ENCODE measurements around the gene ABLIM3.
A peak's percentile ranks its signal among the peaks of the same experiment; 100 is the strongest.

ABLIM3 gene

DNA sequence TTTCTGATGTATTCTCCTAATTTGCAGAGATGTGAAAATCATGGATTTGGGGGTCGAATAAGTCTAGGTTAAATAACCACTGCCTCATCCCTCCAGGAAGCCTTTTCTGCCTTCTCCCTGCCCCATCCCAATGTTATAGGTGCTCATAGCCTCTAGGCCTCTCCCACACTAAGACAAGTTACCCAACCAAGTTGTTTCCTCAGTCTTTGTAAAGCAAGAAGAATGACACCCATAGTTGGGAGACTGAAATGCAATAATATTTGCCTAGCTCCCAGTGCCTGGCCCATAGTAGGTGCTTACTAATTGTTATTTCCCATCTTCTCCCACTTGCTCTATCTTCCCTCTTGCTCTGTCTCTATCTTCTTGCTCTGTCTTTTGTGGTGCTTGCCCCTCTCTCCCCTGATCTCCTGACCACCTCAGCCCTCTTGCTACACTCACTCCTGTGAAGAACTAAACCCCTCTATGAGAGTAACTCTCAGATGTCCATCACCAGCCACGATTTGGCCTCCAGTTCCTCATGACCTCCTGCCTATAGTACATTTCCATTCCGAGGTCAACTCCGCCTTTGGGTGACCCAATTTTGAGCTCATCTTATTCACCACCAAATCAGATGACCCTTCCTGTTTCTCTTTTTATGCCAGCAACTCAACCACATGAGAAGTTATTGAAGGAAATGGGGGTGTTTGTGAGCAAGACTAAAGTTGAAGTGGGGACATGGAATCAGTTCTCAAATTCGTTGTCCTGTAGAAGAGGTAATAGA is 137.3 kb downstream of the ABLIM3 start:
- no peak overlapping the region for H3K27ac ChIP-seq
- no peaks in the 10 kb centered on the region for H3K27me3 ChIP-seq
- no peak overlapping the region for H3K9ac ChIP-seq
- H3K9me3 ChIP-seq: no peaks in the 10 kb centered on the region
- TF ChIP-seq Cebpa-rat (IDR thresholded peaks at IDR 0.05): no peak
- H3K4me1 ChIP-seq: peaks cover 12% of the 10 kb centered on the region
- H3K4me2 ChIP-seq: no peak overlapping the region
- H4K20me1 ChIP-seq: no peaks in the 10 kb centered on the region
- H3K36me3 ChIP-seq: no peaks in the 10 kb centered on the region
- no peak overlapping the region for H3K4me3 ChIP-seq

DNA sequence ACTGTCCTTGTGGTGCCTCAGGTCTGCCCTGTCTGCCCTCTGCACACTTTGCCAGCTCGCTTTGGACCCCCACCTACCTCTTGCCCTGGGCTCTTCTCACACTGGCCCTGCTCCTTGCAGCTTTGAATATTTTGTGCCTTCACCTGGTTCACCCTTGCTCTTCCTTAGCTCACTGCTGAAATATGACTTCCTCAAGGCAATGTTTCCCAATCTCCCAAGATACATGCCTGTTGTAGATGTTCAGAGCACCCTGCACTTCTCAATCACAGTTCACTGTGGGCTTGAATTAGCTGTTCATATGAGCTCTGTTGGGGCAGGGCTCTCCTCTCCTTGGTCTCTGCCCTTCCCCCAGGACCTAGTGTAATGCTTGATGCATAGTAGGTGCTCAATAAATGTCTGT is 138.4 kb downstream of the ABLIM3 start:
- H3K9me3 ChIP-seq: no peaks in the 10 kb centered on the region
- peaks cover 22% of the 10 kb centered on the region for H3K4me1 ChIP-seq
- no peaks in the 10 kb centered on the region for H3K27me3 ChIP-seq
- no peaks in the 10 kb centered on the region for H3K36me3 ChIP-seq
- no peak overlapping the region for H3K4me3 ChIP-seq
- H4K20me1 ChIP-seq: no peaks in the 10 kb centered on the region
- H3K4me2 ChIP-seq: no peak overlapping the region
- no peak overlapping the region for H3K27ac ChIP-seq
- no peak overlapping the region for H3K9ac ChIP-seq
- TF ChIP-seq Cebpa-rat (IDR thresholded peaks at IDR 0.05): no peak

DNA sequence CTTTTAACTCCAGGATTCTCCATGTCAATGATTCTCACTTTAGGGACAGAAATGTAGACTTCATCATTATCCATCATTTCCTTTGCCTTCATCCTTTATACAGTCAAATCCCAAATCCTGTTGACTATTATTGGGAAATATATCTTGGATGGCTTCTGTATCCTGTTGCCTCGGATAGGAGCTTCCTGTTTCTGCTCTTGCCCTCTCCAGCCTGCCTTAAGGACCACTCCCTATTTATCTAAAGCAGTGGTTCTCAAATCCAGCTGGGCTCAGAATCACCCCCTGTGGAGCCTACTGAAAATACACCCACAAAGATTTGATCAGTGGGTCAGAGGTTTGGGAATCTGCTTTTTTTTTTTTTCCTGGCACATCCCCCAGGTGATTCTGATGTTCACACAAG is 138.8 kb downstream of the ABLIM3 start:
- Histone ChIP-seq H3K4me2 (no peak overlapping the region), H3K4me3 (no peak overlapping the region), H3K4me1 (peaks cover 27% of the 10 kb centered on the region), H3K36me3 (no peaks in the 10 kb centered on the region), H3K27me3 (no peaks in the 10 kb centered on the region), H3K9me3 (no peaks in the 10 kb centered on the region), H4K20me1 (no peaks in the 10 kb centered on the region), H3K9ac (no peak overlapping the region), H3K27ac (no peak overlapping the region)
- TF ChIP-seq Cebpa-rat (IDR thresholded peaks at IDR 0.05): no peak

- Histone ChIP-seq H4K20me1 (no peaks in the 10 kb centered on the region), H3K27me3 (no peaks in the 10 kb centered on the region), H3K9ac (no peak overlapping the region), H3K4me2 (no peak overlapping the region), H3K36me3 (no peaks in the 10 kb centered on the region), H3K27ac (no peak overlapping the region), H3K4me1 (peaks cover 34% of the 10 kb centered on the region), H3K4me3 (no peak overlapping the region), H3K9me3 (no peaks in the 10 kb centered on the region)
- TF ChIP-seq Cebpa-rat (IDR thresholded peaks at IDR 0.05): no peak
Measured at GRCh38 chr5:149280802-149281201, 139.5 kb downstream of the ABLIM3 start.

GRCh38 chr5:149282027-149282965 is 141.0 kb downstream of the ABLIM3 start:
- Histone ChIP-seq H3K36me3 (no peaks in the 10 kb centered on the region), H3K27me3 (no peaks in the 10 kb centered on the region), H3K9ac (no peak overlapping the region), H4K20me1 (no peaks in the 10 kb centered on the region), H3K27ac (no peak overlapping the region), H3K4me3 (no peak overlapping the region), H3K4me1 (peaks cover 34% of the 10 kb centered on the region), H3K4me2 (no peak overlapping the region), H3K9me3 (no peaks in the 10 kb centered on the region)
- TF ChIP-seq Cebpa-rat (IDR thresholded peaks at IDR 0.05): no peak

GRCh38 chr5:149282966-149283332 is 141.7 kb downstream of the ABLIM3 start:
- H3K27ac ChIP-seq: no peak overlapping the region
- H3K9ac ChIP-seq: no peak overlapping the region
- peaks cover 41% of the 10 kb centered on the region for H3K4me1 ChIP-seq
- H3K27me3 ChIP-seq: no peaks in the 10 kb centered on the region
- TF ChIP-seq Cebpa-rat (IDR thresholded peaks at IDR 0.05): no peak
- H3K4me3 ChIP-seq: no peak overlapping the region
- H3K9me3 ChIP-seq: no peaks in the 10 kb centered on the region
- no peaks in the 10 kb centered on the region for H3K36me3 ChIP-seq
- peak overlapping the region; percentile 84 for H3K4me2 ChIP-seq
- no peaks in the 10 kb centered on the region for H4K20me1 ChIP-seq

GRCh38 chr5:149283626-149284480 is 142.6 kb downstream of the ABLIM3 start:
- Histone ChIP-seq H3K36me3 (no peaks in the 10 kb centered on the region), H3K27ac (peak overlapping the region; percentile 79), H3K4me3 (peak overlapping the region; percentile 48), H4K20me1 (no peaks in the 10 kb centered on the region), H3K4me1 (peaks cover 50% of the 10 kb centered on the region), H3K27me3 (no peaks in the 10 kb centered on the region), H3K9ac (peak overlapping the region; percentile 70), H3K4me2 (peak overlapping the region; percentile 84), H3K9me3 (no peaks in the 10 kb centered on the region)
- no peak for TF ChIP-seq Cebpa-rat (IDR thresholded peaks at IDR 0.05)

DNA sequence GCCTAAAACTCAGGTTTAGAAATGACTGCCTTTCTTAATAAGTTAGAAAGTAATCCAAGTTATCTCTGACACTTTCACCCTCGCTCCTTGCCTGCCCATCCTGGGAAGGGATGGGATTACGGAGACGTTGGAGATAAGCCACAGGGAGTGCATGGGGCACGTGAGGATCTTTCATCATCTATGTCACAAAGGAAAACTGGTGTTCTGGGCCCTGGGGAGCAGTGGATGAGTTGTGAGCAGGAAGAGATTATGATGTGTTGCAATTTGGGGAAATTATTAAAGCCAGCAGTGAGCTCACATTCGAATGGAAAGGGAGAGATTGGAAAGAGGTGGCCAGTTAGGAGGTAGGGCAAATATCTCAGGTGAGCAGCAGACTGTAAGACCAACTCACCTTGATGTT is 143.2 kb downstream of the ABLIM3 start:
- Histone ChIP-seq H3K27ac (peak overlapping the region; percentile 79), H3K9ac (peak overlapping the region; percentile 70), H3K27me3 (no peaks in the 10 kb centered on the region), H4K20me1 (no peaks in the 10 kb centered on the region), H3K4me2 (peak overlapping the region; percentile 84), H3K36me3 (no peaks in the 10 kb centered on the region), H3K9me3 (no peaks in the 10 kb centered on the region), H3K4me3 (peak overlapping the region; percentile 48; the same call in 1 of the 2 replicates), H3K4me1 (peaks cover 56% of the 10 kb centered on the region)
- TF ChIP-seq Cebpa-rat (IDR thresholded peaks at IDR 0.05): peak; percentile 69; the same call in 1 of the 2 replicates

DNA sequence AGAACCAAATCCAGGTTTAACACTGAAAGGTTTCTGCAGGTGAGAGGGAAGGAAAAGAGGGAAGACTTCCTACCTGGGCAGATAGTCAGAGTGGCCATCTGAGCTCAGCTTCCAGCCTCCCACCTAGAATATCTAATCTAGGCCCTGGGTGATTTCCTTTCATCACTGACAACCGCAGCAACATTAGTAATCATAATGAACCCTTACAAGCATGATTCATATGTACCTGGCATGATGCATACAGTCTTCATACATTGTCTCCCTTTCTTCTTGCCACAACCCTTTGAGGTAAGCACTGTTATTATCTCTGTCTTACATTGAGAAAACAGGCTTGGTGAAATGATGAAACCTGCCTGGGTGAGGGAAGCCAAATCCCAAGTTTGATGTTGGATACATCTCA is 143.9 kb downstream of the ABLIM3 start:
- TF ChIP-seq Cebpa-rat (IDR thresholded peaks at IDR 0.05): no peak
- H3K9ac ChIP-seq: 0 out of 2 replicates have a peak overlapping the region, but pooled peaks have one; percentile 70
- peak overlapping the region; percentile 79 for H3K27ac ChIP-seq
- H3K4me1 ChIP-seq: peaks cover 61% of the 10 kb centered on the region
- no peaks in the 10 kb centered on the region for H3K36me3 ChIP-seq
- no peaks in the 10 kb centered on the region for H3K9me3 ChIP-seq
- H3K4me2 ChIP-seq: peak overlapping the region; percentile 84
- no peaks in the 10 kb centered on the region for H4K20me1 ChIP-seq
- no peaks in the 10 kb centered on the region for H3K27me3 ChIP-seq
- H3K4me3 ChIP-seq: no peak overlapping the region

Measured in BLaER1 (cell line).